Esophagus muscularis mucosa (tissue), 4 donors: ENCODE data around the gene CLEC4D. TPM values are rescaled to one million over a fixed set of nuclear protein-coding genes. Genes with fewer than 3 reads are reported as not detected.
"Not testable (repeated sequence)": the region's sequence is repeated elsewhere in the genome, so short reads cannot be mapped to it uniquely, and the experiment has no call there.

Source experiments
- DNase-seq: peaks from one replicate; pipeline ENCODE4 v3.0.0-alpha.2; 2017; ENCODE audit errors: extremely low spot score
- H3K27ac ChIP-seq, 4 donors: fragments of 200-600 bp; sonication (generic); replicated peaks in 1 of 4; 1 replicate in 3 of 4; 2 replicates in 1 of 4; pipeline ENCODE4 v1.5.1; 2016 to 2019; ENCODE audit warnings: mild to moderate bottlenecking in 1 of 4
- H3K27me3 ChIP-seq, 4 donors: fragments of 200-600 bp; sonication (generic); one replicate each; pipeline versions ENCODE4 v1.5.1 to v1.6.0; 2016 to 2019
- H3K36me3 ChIP-seq, 4 donors: fragments of 200-600 bp; sonication (generic); one replicate each; pipeline ENCODE4 v1.5.1; 2016 to 2019
- H3K4me1 ChIP-seq, 4 donors: fragments of 200-600 bp; sonication (generic); one replicate each; pipeline ENCODE4 v1.5.1; 2016 to 2019
- H3K4me3 ChIP-seq, 4 donors: fragments of 200-600 bp; sonication (generic); 1 replicate in 2 of 4; 2 replicates in 2 of 4; pipeline ENCODE4 v1.5.1; 2016 to 2019; ENCODE audit warnings: mild to moderate bottlenecking in 4 of 4, moderate library complexity in 1 of 4
- H3K9me3 ChIP-seq, 4 donors: fragments of 200-600 bp; sonication (generic); 1 replicate in 3 of 4; 2 replicates in 1 of 4; pipeline ENCODE4 v1.5.1; 2016 to 2019
- EP300 ChIP-seq: sonication (generic); formaldehyde crosslinking; IDR thresholded peaks from one replicate; pipeline ENCODE4 v1.6.1; 2017; ENCODE audit warnings: antibody characterized with exemption
- POLR2A ChIP-seq: fragments of 450-650 bp; IDR thresholded peaks from one replicate; pipeline ENCODE4 v1.6.1; 2017; ENCODE audit warnings: antibody characterized with exemption, moderate library complexity, mild to moderate bottlenecking, low read depth
- POLR2AphosphoS5 ChIP-seq, 2 donors: sonication (generic); formaldehyde crosslinking; IDR thresholded peaks; one replicate each; pipeline ENCODE4 v1.6.1; 2017; ENCODE audit warnings: antibody characterized with exemption in 2 of 2
- WGBS: methylation state at CpG from one replicate; pipeline ENCODE4 v1.1.5; 2018; 5-methylcytosine and 5-hydroxymethylcytosine counted together
- intact Hi-C: fragments of 100-400 bp; cut with DNase I; formaldehyde crosslinking; loops from one replicate; pipeline ENCODE4 v1.15.1; 2023
- total RNA-seq, 4 donors: library from RNA; depleted of rRNA; stranded (reverse); fragments of >200 nt; gene quantifications; one replicate each; pipeline versions ENCODE4 v1.1.0 to v1.2.1, GENCODE V29; 2016
- TF ChIP-seq, protein P1 (sequence below), 3 experiments: fragments of 200-600 bp in 2 of 3; fragments of 450-650 bp in 1 of 3; sonication (generic) in 2 of 3; IDR thresholded peaks; one replicate each; pipeline ENCODE4 v1.5.1; 2017 to 2019; ENCODE audit warnings: antibody characterized with exemption in 3 of 3, mild to moderate bottlenecking in 2 of 3, moderate library complexity in 1 of 3

Gene CLEC4D
- total RNA-seq, 4 donors from 2014 or later, result 1.7 TPM; not detected in 3

DNA sequence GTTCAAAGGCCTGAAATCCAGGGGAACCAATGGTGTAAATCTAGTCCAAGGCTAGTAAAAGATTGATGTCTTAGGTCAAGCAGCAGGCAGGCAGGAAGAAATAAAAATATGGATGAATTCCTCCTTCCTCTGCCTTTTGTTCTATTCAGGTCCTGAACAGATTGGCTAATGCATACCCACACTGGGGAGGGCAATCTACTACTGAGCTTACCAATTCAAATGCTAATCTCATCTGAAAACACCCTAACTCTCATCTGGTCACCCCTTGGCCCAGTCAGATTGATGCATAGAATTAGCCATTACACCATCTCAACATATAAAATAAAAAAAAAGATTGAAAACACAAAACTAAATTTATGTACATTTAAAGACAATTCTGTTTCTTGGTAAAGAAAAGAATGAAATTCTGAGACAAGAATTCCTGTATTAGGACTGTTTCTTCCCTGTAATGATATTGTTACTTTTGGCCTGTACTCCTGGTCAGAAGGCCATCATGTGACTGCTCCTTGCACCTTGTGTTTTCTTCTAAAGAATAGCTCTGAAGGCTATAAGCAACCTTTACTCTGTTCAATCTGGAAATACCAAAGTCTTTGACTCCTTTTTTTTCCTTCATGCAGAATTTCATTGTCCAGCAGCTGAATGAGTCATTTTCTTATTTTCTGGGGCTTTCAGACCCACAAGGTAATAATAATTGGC, 37.6 kb upstream of the CLEC4D start:
- TF ChIP-seq POLR2AphosphoS5 (IDR thresholded peaks at IDR 0.05), result no peak
- no peak overlapping the region for H3K4me3 ChIP-seq
- no peaks in the 10 kb centered on the region for H3K27me3 ChIP-seq
- intact Hi-C loops, result no loop called here
- no peaks in the 10 kb centered on the region for H3K36me3 ChIP-seq
- H3K9me3 ChIP-seq, result no peaks in the 10 kb centered on the region
- no peaks in the 10 kb centered on the region for H3K4me1 ChIP-seq
- no peak for DNase-seq
- no peak overlapping the region for H3K27ac ChIP-seq

DNA sequence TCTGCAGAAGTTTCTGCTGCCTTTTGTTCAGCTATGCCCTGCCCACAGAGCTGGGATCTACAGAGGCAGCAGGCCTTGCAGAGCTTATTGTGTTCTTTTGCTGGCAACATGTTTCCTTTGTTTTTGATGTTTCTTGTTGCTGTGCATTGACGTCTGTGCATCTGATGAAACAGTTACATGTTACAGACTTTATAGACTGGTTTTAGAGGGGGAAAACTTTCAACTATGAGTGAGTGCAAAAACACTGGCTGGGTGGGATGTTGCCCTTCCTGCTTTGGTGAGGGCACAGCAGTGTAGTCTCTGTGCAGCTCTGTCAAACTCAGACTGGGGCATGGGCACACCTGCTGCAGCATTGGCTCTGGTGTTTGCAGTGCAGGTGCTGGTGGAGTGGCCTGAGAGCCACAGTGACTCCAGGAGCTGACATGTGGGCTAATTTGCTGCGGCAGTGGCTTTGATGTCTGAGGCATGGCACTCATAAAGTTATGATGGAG, 30.7 kb upstream of the CLEC4D start:
- no peak for DNase-seq
- H3K27ac ChIP-seq, result no peak overlapping the region
- no peaks in the 10 kb centered on the region for H3K27me3 ChIP-seq
- peaks cover 0 to 6% (median 0%) of the 10 kb centered on the region in 4 donors for H3K9me3 ChIP-seq
- H3K4me1 ChIP-seq, result no peaks in the 10 kb centered on the region
- TF ChIP-seq POLR2A (no peak), POLR2AphosphoS5 (IDR thresholded peaks at IDR 0.05) (no peak), EP300 (no peak)
- TF ChIP-seq, protein P1, sequence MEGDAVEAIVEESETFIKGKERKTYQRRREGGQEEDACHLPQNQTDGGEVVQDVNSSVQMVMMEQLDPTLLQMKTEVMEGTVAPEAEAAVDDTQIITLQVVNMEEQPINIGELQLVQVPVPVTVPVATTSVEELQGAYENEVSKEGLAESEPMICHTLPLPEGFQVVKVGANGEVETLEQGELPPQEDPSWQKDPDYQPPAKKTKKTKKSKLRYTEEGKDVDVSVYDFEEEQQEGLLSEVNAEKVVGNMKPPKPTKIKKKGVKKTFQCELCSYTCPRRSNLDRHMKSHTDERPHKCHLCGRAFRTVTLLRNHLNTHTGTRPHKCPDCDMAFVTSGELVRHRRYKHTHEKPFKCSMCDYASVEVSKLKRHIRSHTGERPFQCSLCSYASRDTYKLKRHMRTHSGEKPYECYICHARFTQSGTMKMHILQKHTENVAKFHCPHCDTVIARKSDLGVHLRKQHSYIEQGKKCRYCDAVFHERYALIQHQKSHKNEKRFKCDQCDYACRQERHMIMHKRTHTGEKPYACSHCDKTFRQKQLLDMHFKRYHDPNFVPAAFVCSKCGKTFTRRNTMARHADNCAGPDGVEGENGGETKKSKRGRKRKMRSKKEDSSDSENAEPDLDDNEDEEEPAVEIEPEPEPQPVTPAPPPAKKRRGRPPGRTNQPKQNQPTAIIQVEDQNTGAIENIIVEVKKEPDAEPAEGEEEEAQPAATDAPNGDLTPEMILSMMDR (IDR thresholded peaks at IDR 0.05), result no peak
- intact Hi-C loops, result no loop called here
- 48% methylated on average over 1 of the region's 2 CpGs for WGBS
- H3K36me3 ChIP-seq, result no peaks in the 10 kb centered on the region
- no peak overlapping the region for H3K4me3 ChIP-seq

DNA sequence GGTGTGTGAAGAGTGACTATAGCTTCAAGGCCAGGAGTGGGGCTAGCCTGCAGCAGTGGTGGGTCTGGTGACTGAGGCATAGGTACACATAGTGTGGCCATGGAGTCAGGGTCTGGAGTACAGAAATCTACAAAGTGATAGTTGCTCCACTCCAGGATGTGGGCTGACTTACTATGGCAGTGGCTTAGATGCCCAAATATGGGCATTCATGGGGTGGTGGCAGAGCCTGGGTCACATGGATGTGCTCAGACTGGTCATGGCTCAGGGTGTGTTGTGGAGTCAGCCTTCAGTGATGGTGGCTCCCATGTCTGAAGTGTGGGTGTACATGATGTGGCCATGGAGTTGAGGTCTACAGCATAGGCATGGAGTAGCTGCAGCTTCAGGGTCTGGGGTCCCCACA, 30.2 kb upstream of the CLEC4D start:
- H3K27me3 ChIP-seq, result no peaks in the 10 kb centered on the region
- no peaks in the 10 kb centered on the region for H3K36me3 ChIP-seq
- TF ChIP-seq, protein P1 (IDR thresholded peaks at IDR 0.05), result no peak
- TF ChIP-seq POLR2AphosphoS5 (IDR thresholded peaks at IDR 0.05) (no peak), POLR2A (no peak), EP300 (no peak)
- H3K4me1 ChIP-seq, result no peaks in the 10 kb centered on the region
- H3K9me3 ChIP-seq, result peaks cover 0 to 6% (median 0%) of the 10 kb centered on the region in 4 donors
- intact Hi-C loops, result no loop called here
- no peak for DNase-seq
- H3K27ac ChIP-seq, result no peak overlapping the region
- H3K4me3 ChIP-seq, result no peak overlapping the region

DNA sequence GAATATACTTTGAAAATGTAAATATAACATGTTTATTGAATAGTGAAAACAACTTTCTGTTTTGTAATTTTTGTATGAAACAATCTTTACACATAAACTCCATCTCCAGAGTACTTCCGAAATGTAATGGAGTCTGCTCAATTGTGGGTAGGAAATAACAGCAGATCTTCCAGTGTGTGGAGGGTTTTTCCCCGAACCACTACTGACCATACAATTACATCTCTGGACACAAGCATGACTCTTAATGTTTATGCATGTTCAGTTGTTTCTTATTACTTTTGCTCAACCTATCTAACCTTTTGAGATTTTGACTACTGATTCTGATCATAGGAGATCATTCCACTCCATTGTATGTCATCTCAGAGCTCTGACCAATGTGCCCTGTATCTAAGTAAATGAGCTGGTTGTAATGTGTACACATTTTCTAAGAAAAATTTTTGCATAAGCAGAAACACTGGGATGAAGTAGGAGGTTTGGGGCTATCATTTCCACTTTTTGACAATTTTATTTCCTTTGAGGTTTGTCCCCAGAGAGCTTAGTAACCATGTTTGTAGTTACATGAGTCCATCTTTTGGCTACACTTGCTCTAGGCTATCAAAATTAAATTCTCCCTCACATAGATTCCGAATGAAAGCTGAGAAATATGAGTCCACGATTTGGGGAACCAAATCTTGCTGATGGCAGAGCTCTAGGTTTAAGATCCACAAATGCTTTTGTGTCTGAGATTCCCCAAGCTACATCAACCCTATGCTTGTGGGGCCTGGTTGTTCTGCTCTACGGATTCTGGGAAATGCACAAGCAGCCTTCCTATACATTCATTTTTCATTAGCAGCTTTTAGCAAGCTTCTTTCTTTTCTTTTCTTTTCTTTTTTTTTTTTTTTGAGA, 21.4 kb upstream of the CLEC4D start:
- DNase-seq, result no peak
- intact Hi-C loops, result no loop called here
- Histone ChIP-seq H3K4me3 (no peak overlapping the region), H3K4me1 (no peaks in the 10 kb centered on the region), H3K27ac (no peak overlapping the region), H3K36me3 (no peaks in the 10 kb centered on the region), H3K27me3 (no peaks in the 10 kb centered on the region), H3K9me3 (peaks cover 0 to 5% (median 0%) of the 10 kb centered on the region in 4 donors)
- TF ChIP-seq, protein P1 (IDR thresholded peaks at IDR 0.05), result no peak
- TF ChIP-seq EP300, result no peak
- no peak for TF ChIP-seq POLR2A
- no peak for TF ChIP-seq POLR2AphosphoS5 (IDR thresholded peaks at IDR 0.05)
- WGBS, result 71% methylated on average over 5 of the region's 5 CpGs

DNA sequence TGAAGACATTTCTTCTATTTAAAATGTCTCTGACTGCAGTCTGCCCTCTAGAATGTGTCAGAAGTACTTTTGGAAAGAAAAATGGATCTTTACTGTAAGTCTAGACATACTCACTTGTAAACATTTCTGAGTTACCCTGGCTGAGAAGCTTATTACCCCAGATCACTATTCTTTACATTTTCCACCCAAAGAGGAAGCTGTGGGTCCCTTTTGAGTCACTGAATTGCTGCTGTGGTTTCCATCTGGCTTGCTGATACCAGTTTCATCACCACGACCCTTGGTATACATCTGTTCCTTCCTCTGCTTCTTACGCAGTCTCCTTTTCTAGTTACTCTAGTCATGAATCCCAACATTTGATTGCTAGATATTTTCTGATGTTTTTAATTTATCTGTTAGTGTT, 20.2 kb upstream of the CLEC4D start:
- intact Hi-C loops, result no loop called here
- TF ChIP-seq, protein P1 (IDR thresholded peaks at IDR 0.05), result no peak
- TF ChIP-seq EP300 (no peak), POLR2A (no peak), POLR2AphosphoS5 (IDR thresholded peaks at IDR 0.05) (no peak)
- no peaks in the 10 kb centered on the region for H3K9me3 ChIP-seq
- H3K4me1 ChIP-seq, result no peaks in the 10 kb centered on the region
- WGBS, result 61% methylated on average over 1 of the region's 2 CpGs
- H3K27ac ChIP-seq, result no peak overlapping the region
- DNase-seq, result no peak
- H3K27me3 ChIP-seq, result no peaks in the 10 kb centered on the region
- no peak overlapping the region for H3K4me3 ChIP-seq
- H3K36me3 ChIP-seq, result no peaks in the 10 kb centered on the region

DNA sequence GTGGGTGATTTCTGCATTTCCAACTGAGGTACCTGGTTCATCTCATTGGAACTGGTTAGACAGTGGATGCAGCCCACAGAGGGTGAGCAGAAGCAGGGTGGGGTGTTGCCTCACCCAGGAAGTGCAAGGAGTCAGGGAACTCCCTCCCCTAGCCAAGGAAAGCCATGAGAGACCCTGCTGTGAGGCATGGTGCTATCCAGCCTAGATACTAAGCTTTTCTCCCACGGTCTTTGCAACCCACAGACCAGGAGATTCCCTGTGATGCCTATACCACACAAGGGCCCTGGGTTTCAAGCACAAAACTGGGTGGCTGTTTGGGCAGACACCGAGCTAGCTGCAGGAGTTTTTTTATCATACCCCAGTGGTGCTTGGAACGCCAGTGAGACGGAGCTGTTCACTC, 17.6 kb upstream of the CLEC4D start:
- intact Hi-C loops, H3K9me3 ChIP-seq, H3K27ac ChIP-seq, H3K4me1 ChIP-seq, H3K4me3 ChIP-seq, DNase-seq, H3K36me3 ChIP-seq, H3K27me3 ChIP-seq: not testable (repeated sequence)
- WGBS, result 78% methylated on average over 3 of the region's 4 CpGs

DNA sequence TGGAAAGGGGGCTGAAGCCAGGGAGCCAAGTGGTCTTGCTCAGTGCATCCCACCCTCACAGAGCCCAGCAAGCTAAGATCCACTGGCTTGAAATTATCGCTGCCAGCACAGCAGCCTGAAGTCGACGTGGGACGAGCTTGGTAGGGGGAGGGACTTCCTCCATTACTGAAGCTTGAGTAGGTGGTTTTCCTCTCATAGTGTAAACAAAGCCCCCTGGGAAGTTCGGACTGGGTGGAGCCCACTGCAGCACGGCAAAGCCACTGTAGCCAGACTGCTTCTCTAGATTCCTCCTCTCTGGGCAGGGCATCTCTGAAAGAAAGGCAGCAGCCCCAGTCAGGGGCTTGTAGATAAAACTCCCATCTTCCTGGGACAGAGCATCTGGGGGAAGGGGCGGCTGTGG, 17.2 kb upstream of the CLEC4D start:
- H3K36me3 ChIP-seq, H3K4me3 ChIP-seq, intact Hi-C loops, DNase-seq, H3K9me3 ChIP-seq, H3K27me3 ChIP-seq, H3K27ac ChIP-seq, H3K4me1 ChIP-seq: not testable (repeated sequence)
- whole genome bisulfite sequencing, result 63% methylated on average over 4 of the region's 7 CpGs
